HG02885 (cell line): ENCODE data around the gene PACRG.

ENCODE experiments used
- ATAC-seq: cut with Tn5 transposase; IDR thresholded peaks from one replicate; pipeline ENCODE4 v1.9.1; 2021; ENCODE audit warnings: mild to moderate bottlenecking; ENCODE audit not compliant: unreplicated experiment, poor library complexity

PACRG gene

DNA sequence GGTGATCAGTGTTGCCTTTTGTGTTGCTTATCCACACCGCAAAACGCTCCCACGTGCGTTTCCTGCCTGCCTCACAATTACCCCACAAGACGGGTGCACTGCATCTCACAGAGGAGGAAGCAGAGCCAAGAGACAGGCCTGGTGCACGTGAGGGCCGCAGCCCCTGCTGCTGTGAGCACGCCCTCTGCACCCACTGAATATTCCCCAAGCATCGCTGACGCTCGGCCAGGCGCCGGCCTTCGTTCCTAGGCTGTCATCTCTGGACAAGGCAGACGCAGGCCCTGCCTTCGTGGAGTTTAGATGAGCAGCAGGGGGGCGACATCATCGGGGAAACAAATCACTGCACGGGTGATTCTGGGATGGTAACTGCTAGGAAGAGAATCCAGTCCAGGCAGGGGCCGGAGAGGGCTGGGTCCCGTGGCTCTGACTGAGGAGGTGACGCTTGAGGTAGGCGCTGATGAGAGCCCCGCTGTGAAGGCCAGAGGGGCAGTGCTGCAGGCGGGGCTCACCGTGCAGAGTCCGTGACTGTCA lies 524.4 kb downstream of the PACRG start:
- ATAC-seq, result no peak

DNA sequence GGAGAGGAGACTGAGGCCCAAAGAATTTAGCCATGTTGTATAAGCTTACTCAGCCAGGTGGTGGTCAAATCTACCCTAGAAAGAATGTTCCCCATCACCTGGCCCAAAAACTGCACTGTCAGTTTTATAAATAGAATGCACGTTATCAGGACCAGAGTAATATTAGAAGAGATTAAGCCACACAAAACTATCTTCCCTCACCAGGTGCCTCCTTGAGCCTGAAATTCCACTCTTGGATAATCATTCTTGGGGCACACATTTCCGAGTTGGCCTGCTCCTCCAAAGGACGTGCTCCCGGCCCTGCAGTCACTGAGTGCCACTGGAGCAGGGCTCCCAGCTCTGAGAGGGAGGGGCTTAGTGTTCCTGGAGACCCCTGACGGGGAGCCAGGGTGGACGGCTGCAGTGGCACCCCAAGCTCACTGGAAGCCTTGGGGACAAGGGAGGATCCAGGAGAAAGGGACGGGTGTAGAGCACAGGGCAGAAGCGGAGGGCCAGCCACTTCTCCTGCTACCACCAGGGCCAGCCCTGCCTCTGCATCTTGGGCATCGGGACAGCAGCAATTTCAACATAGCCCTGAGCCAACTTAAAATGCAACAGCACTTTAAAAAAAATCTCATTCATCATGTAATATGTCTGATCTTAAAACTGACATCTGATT lies 525.9 kb downstream of the PACRG start:
- no peak for ATAC-seq

DNA sequence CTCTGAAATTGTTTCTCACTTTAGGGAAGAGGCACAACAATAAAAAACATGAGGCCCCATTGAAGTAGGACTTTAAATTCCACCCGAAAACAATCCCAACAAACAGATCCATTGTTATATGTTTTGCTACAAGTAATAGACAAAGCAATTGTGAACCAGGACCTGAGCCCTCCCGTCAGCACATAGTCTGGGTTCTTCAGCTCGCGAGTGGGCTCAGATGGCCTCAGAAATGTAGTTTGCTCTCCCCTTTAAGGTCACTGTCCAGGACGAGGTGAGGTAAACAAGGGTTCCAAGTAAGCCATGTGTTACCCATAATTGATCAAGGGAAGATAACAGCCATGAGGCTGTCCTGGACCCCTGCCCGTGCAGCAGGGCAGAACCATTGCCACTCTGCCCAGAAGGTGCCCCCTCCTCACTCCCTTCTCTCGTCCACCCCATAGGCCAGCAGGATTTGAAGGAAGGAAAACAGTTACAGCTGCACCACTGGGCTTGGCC lies 526.6 kb downstream of the PACRG start:
- ATAC-seq, result no peak

DNA sequence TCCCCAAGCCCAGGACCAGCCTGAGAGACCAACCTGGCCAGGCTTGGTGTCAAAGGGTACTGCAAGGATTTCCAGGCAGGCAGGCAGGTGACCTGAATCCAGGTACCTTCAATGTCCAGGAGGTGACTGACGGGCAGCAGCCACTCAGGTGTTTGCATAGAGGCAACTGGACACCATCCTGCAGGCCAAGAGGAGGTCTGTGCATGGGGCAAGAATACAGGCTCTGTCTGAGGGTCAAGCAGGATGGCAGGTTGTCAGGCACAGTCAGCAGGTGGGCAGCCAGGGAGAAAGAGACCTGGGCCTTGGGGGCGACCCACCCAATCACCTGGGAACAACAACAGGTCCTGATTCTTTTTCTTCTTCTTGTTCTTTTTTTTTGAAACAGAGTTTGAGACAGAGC lies 527.5 kb downstream of the PACRG start:
- no peak for ATAC-seq

DNA sequence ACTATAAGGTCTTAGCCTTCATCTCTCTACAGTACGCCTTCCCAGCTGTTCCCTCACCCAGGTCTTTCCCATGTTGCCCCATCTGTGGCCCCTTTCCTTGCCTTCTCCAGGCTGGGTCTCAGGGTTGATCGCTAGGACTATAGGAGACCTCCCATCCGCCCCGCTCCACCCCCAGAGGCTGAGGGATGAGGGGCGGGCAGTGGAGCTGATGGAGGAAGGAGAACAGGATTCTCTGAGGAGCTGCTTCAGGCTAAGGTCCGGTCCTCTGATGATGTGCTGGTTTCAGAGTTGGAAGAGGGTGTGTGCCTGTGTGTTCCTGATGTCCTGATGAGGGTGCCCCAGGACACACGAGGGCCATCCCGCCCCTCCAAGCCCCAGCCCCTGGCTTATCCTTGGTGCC lies 531.9 kb downstream of the PACRG start:
- no peak for ATAC-seq

DNA sequence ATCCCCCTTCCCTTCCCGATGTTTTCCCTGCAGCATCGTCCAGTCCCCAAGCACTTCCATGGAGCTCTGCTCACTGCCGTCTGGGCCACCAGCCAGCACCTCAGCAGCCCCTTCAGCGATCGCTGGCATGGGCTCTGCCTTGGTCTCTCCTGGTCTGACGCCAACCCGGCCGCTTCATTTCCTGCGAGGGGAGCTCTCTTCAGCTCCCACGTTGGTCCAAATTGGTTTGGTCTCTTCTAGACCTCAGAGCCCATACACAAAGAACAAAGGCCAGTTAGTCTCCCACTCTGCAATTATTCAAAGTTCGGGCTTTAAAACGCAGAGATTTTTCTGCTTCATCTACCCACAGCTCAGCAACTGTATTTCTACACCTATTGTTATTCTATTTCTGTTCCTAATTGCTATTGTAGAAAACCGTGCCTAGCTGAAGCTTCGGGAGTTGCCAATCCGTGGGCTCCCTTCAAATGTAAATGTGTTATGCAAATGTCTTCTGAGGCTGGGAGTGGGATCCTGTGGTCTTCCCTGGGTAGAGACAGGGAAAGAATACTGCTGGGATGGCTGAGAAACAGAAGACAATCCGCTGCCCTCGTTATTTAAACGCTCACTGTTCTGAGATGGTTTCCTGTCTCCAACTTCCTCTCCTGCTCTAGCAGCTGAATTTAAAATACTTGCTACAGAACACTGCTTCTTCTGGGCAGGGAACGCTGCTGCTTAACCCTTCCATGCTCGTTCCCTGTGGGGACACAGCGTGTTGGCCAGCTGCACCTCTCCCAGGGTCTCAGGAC lies 532.5 kb downstream of the PACRG start:
- ATAC-seq, result no peak

DNA sequence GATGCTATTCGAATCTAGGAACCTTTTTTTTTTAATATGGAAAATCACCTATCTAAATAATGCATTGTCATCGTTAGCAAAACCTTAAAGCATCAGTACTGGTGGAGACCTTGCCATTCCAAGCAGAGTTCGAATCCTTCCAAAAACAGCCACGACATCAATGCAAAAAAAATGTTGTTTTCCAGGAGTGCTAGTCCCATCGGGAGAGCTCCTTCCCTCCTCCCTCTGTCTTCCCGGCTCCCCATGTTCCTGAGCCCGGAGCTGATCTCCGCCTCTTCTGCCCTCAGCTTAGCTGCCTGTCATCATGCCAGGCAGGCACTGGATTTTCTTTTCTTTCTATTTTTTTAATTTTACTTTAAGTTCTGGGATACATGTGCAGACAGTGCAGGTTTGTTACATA lies 533.1 kb downstream of the PACRG start:
- ATAC-seq, result no peak

DNA sequence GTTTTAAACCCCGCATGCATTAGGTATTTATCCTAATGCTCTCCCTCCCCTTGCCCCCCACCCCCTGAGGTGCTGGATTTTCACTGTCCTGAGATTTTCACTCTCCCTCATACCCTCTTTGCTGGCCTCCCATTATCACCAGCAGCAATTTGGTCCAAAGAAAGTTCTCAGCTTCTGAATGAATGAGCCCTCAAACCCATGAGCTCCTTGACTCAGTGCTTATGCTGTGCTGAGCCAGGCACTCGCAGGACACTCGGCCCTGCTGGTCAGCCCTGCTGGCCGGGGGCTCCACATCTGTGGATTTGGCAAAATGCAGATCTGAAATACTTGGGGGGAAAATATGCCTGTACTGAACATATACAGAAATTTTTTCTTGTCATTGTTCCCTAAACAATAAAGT lies 533.6 kb downstream of the PACRG start:
- ATAC-seq, result no peak

DNA sequence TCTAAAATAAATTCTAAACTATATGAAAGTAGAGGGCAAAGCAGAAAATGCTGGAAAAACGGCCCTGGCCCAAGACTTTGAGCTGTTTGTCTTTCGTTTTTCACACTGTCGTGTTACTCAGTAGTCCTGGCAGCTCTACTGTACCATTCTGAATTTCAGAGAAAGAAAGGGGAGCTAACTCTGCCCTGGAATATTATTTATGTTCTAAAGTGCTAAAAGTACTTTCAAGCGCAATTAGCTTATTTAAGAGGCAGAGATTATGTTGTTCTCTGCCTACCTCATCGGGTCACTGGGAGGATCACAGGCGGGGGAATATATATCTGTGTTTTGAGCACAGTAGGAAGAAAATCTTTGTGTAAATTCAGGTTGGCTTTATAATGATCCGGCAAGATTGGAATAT lies 534.3 kb downstream of the PACRG start:
- ATAC-seq, result no peak

DNA sequence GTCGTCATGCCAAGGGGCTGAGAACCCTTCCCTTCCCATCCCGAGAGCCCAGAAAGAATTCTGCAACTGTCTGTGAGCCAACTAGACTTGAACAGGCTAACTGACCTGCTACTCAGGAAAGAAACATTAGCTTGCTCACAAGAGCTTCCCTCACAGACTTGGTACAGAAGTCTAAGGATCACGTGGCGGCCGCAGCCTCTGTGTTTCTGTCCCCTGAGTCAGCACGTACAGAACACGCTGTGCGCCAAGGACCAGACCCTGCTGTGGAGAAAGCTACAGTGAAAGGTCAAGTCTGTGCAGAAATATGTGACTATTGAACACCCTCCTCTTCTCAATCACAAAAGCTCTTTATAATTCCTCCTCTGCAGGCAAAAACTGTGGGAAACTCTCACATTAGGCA lies 535.4 kb downstream of the PACRG start:
- ATAC-seq, result no peak

DNA sequence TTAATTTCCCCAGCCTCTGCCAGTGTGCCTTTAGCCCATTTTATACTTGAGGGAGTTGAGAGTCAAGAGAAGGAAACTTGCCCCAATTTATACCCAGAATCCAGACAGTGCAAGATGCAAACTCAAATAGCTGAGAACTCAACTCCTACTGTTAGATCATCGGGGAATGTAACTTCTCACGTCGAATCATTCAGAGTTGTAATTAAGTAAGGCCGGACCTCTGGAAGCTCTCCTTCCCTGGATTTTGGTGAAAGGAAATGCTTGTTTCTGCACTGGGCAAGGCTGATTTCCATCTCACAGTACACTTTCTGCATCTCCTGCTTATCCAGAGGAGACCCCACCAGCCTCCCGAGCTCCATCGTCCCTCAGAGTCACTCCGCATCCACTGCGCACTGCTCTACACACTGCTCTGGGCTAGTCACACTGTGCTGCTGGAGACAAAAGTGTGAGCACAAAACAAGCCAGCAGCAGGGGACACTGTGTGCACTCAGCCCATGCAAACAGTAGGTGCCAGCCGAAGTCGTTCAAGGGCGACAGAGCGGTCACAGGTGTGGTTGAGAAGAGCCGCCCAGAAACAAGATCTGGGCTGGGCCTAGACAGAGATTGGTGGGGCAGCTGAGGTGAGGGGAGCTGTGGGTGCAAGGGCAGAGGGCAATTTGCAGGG lies 536.4 kb downstream of the PACRG start:
- ATAC-seq, result no peak

DNA sequence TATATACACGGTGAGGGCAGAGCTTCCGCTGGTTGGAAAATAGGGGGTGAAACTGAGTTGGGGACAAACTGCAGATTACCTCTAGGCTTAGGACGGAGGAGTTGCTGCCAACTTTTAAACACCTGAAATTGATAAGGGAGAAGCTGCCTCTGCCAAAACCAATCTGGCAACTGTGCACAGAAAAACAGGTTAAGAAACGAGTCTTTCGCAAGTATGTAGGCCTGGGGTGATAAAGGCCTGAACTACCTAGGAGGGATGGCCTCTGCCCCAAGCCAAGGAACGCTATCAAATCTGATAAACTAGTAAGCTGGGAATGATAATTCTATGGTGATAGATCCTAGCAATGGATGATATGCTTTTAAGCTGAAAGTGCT lies 536.9 kb downstream of the PACRG start:
- ATAC-seq, result no peak

DNA sequence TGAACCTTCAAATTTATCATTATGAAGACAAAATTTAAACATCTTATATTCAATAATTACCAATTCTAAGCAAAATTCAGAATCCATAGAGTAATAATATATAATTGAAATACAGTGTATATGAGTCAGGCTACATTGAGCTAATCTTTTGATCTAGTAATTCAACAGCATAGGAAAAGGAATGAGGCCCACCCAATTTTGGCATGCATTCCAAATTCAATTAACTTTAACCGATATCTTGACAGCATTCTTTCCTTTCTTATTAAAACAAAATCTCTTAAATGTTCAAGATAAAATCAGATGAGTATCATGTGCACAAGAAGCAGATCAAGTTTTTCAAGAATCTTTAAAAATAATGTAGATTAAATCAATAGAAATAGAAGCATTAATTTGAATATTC lies 553.9 kb downstream of the PACRG start:
- ATAC-seq, result no peak

DNA sequence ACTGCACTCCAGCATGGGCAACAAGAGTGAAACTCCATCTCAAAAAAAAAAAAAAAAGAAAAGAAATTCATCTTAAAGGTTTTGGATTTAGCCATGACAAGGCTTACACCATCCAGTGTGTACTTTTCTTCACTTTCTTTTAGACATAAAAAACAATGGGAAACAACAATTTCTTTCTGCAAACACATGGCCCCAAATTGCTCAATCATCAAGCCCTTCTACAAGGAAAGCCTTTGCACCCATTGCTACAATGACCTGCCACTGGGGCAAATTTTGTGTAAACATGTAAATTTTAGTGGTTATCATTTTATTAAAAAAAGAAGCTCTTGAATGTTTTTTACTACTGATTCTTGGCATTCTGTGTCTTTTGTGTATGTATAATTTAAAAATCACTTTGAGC lies 554.9 kb downstream of the PACRG start:
- no peak for ATAC-seq

DNA sequence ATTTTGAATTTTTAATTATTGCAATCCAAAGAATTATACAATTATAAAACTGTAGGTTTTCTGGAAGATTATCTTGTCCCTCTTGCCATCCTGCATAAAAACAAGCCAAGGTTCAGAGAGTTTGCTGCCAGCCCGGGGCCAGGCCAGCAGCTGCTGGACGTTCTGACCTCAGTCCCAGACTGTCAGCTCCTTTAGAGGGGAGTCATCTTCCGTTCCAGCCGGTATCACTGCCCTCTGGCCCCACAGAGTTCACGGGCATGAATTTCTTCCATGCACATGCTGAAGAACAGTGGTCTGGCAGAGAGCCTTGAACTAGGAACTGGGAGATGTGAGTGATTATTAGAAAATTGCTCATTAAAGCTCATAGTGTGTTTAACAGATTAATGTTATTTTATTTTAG lies 556.4 kb downstream of the PACRG start:
- no peak for ATAC-seq

DNA sequence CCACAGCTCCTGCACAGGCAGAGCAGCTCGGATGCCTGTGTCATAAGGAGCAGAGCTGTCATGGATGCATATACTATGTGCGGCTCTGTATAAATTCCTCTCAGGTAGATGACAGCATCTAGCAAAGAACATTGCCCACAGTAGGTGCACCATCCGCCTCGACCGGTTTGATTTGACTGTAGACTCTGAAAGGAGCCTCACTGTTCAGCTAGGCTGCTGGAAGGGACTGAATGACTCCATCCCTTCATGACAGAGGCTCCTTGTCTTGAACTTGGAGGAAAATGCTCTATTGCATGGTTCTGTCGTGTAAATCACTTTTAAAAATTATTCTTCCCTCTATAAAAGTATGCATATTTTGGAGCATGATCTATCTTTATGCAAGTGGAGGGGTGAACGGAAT lies 557.9 kb downstream of the PACRG start:
- ATAC-seq, result no peak

DNA sequence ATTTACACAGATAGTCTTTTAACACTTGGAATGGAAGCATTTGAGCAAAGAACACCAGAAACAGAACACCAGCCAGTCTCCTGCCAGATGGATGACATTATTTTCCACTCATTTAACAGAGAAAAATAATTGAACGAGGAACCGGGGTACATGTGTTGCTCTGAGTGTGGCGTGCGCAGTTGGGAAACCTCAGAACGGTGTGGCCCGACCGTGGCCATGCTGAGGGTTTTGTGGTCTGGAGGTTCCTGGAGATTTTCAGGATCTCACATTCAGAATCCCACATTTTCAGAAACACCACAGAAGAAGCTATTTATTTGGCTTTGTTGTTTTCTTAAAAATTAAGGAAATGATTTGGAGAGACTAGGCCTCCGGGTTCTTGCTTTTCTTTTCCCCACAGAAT lies 559.9 kb downstream of the PACRG start:
- no peak for ATAC-seq

DNA sequence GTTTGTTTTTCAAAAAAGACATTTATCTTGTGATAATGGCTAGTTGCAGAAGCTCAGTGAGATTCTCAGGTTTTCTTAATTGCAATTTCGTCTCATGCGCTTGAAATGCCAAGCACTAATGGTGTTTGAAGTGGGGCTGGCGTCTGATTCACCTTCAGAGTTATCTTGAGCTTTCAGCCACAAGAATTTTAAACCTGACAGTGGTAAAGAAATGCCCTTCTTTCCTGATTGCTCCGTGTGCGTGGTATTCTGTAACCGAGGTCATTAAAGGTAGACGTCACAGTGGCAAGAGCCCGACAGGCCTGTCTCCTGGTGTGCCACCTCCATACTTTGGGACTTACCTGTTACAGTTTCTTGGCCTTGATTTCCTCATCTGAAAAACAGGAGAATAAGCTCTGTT lies 560.3 kb downstream of the PACRG start:
- ATAC-seq, result no peak

DNA sequence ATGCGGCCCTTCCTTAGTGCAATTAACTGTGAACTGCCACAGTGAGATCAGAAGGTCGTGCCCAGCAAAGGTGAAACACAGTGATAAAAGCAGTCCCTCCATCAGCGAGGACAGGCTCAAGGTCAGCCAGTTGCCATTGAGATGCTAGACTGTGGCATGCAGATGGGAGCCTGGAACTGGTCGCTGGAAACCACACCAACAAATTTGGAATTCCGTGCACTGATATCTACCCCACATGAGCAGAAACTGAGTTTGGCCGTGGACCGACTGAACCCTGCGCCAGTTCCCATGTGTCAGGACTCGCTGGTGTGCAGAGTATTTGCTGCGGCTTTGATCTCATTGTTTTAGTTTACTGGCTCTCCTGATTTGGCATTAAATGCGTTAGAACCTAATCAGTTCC lies 561.1 kb downstream of the PACRG start:
- no peak for ATAC-seq

DNA sequence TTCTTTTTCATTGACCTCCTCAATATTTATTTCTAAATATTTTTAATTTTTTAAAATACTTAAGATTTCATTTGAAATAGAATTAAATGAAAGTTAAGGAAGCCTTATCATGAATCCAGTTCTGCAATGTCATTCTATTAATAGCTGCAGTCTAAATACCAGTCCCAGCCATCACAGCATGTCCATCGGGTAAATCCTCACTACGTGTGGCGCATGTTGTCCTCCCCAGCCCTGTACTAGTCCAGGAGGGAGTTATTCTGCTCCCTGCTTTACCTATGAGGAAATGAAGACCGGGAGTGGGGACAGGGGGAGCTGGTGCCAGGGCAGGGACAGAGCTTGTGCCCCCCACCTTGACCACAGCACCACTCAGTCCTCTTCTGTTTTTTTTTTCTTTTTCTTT lies 561.7 kb downstream of the PACRG start:
- no peak for ATAC-seq

DNA sequence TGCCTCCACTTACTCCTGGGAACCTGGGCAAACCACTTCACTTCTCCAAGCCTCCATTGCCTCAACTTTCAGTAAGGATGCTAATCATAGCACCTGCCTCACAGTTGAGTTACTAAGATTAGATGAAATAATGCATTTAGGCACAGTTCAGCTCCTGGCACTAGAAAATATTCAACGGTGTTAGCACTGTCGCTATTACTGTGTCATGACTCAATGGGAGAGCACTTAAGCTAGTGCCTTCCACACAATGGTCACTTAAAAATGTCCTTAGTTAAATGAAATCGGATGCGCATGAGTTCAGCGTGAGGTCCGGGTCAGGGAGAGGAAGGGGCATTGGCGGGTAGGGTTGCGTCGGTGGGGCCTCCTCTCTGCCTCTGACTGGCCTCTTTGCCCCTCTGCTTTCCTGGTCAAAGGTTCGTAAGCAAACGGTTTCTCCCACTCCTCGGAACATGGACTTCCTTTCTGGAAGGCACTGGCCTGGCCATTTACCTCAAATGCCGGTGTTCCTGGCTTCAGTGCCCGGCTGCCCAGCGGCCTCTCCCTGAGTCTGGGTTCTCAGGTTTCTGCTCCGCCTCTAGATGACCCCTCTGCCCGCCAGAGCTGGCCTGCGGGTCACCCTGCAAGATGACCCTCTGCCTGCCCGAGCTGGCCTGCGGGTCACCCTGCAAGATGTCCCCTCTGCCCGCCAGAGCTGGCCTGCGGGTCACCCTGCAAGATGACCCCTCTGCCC lies 562.9 kb downstream of the PACRG start:
- no peak for ATAC-seq
